Tibial nerve (tissue), 4 donors: ENCODE data around the gene TOMM70. TPM values are rescaled to one million over a fixed set of nuclear protein-coding genes. Genes with fewer than 3 reads are reported as not detected.

Source experiments
- DNase-seq, 2 donors: peaks; one replicate each; pipeline ENCODE4 v3.0.0-alpha.2; 2019; ENCODE audit warnings: low spot score in 2 of 2
- H3K27ac ChIP-seq, 4 donors: fragments of 200-600 bp; sonication (generic) in 3 of 4; one replicate each; pipeline ENCODE4 v1.5.1; 2017 to 2019; ENCODE audit warnings: mild to moderate bottlenecking in 1 of 4
- H3K27me3 ChIP-seq, 2 donors: fragments of 200-600 bp; sonication (generic) in 1 of 2; one replicate each; pipeline versions ENCODE4 v1.5.1 to v1.6.0; 2017 to 2019
- H3K36me3 ChIP-seq, 3 donors: fragments of 200-600 bp; sonication (generic); one replicate each; pipeline ENCODE4 v1.5.1; 2018 to 2019
- H3K4me1 ChIP-seq, 4 donors: fragments of 200-600 bp; sonication (generic) in 3 of 4; one replicate each; pipeline ENCODE4 v1.5.1; 2017 to 2019
- H3K4me3 ChIP-seq, 4 donors: fragments of 200-600 bp; sonication (generic) in 3 of 4; one replicate each; pipeline ENCODE4 v1.5.1; 2017 to 2019; ENCODE audit warnings: mild to moderate bottlenecking in 1 of 4, moderate library complexity in 1 of 4
- H3K9me3 ChIP-seq, 4 donors: fragments of 200-600 bp; sonication (generic) in 3 of 4; one replicate each; pipeline ENCODE4 v1.5.1; 2017 to 2019
- EP300 ChIP-seq, 2 donors: sonication (generic); formaldehyde crosslinking; IDR thresholded peaks; one replicate each; pipeline ENCODE4 v1.6.1; 2017; ENCODE audit warnings: antibody characterized with exemption in 2 of 2, mild to moderate bottlenecking in 1 of 2
- POLR2A ChIP-seq, 2 donors: fragments of 450-650 bp; IDR thresholded peaks; one replicate each; pipeline ENCODE4 v1.6.1; 2017; ENCODE audit warnings: antibody characterized with exemption in 2 of 2, mild to moderate bottlenecking in 2 of 2, moderate library complexity in 2 of 2
- WGBS, 2 donors: methylation state at CpG; one replicate each; pipeline ENCODE4 v1.1.5; 2018; 5-methylcytosine and 5-hydroxymethylcytosine counted together
- total RNA-seq, 4 donors: library from RNA; depleted of rRNA; stranded (reverse); fragments of >200 nt; gene quantifications; one replicate each; pipeline ENCODE4 v1.1.0, GENCODE V29; 2016
- TF ChIP-seq, protein P1 (sequence below), 5 experiments: fragments of 200-600 bp in 3 of 5; fragments of 450-650 bp in 2 of 5; sonication (generic) in 3 of 5; IDR thresholded peaks; one replicate each; pipeline ENCODE4 v1.5.1; 2016 to 2019; ENCODE audit warnings: antibody characterized with exemption in 5 of 5, mild to moderate bottlenecking in 3 of 5, moderate library complexity in 2 of 5

Gene TOMM70
- total RNA-seq, 4 donors from 2014 or later = 32.7 to 42.6 (median 38.7) TPM

DNA sequence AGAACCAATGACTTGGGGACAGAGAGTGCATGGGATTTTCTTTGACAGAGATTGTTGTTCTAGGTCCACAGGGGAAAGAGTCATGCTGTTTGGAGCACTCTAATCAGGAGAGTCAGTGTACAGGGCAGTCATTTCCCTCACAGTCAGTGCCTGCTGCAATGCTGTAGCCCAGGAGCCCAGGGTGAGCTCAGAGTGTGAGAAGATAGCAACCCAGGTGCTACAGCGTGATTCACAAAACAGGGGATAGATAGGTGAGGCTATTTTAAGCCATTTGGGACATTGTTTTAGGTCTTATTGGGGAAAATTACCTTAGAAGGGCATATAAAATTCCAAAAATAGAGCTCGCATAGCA is 37.7 kb upstream of the TOMM70 start:
- no peaks in the 10 kb centered on the region for H3K27me3 ChIP-seq
- H3K27ac ChIP-seq = no peak overlapping the region
- H3K36me3 ChIP-seq = no peaks in the 10 kb centered on the region
- H3K9me3 ChIP-seq = peaks cover 0 to 4% (median 2%) of the 10 kb centered on the region in 4 donors
- 91 to 97% methylated on average over 2 of the region's 2 CpGs for WGBS, 2 donors
- TF ChIP-seq EP300 (IDR thresholded peaks at IDR 0.05) (no peak), POLR2A (IDR thresholded peaks at IDR 0.05) (no peak)
- TF ChIP-seq, protein P1, sequence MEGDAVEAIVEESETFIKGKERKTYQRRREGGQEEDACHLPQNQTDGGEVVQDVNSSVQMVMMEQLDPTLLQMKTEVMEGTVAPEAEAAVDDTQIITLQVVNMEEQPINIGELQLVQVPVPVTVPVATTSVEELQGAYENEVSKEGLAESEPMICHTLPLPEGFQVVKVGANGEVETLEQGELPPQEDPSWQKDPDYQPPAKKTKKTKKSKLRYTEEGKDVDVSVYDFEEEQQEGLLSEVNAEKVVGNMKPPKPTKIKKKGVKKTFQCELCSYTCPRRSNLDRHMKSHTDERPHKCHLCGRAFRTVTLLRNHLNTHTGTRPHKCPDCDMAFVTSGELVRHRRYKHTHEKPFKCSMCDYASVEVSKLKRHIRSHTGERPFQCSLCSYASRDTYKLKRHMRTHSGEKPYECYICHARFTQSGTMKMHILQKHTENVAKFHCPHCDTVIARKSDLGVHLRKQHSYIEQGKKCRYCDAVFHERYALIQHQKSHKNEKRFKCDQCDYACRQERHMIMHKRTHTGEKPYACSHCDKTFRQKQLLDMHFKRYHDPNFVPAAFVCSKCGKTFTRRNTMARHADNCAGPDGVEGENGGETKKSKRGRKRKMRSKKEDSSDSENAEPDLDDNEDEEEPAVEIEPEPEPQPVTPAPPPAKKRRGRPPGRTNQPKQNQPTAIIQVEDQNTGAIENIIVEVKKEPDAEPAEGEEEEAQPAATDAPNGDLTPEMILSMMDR (IDR thresholded peaks at IDR 0.05) = no peak
- no peak for DNase-seq
- no peak overlapping the region for H3K4me3 ChIP-seq
- no peaks in the 10 kb centered on the region for H3K4me1 ChIP-seq

DNA sequence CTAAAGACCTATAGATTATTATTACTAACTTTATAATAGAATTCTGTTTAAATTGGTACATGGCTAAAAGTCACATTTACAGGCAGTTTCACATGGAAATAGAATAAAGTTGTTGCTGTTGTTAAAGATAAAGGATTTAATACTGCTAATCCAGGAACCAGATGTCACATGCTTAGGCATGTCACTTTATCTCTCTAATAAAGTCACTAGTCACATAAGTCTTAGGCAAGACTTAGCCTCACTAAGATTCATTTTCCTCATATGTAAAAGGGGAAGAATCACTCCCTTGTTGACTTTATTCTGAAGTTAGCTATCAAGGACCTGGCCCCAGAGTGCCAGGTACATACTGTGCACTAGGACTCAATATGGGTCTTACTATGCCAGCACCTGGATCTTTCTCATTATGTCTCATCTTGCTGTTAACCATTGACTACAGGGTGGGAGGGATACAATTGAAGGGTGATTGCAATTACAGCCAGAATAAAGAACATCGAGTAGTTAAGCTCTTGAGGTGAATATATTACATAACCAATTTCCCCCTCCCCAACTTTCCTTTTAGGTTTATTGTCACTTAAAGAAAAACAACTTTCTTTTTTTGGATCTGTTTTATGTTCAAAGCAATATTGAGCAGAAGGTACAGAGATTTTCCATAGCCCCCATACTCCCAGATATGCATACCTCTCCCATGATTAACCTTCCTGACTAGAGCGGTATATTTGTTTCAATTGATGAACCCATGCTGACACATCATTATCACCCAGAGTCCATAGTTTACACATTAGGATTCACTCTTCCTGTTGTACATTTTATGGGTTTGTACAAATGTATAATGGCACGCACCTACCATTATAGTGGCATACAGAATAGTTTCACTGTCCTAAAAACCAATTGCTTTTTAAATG is 37.1 kb upstream of the TOMM70 start:
- no peaks in the 10 kb centered on the region for H3K36me3 ChIP-seq
- TF ChIP-seq, protein P1 (IDR thresholded peaks at IDR 0.05) = no peak
- TF ChIP-seq POLR2A (IDR thresholded peaks at IDR 0.05) (no peak), EP300 (IDR thresholded peaks at IDR 0.05) (no peak)
- H3K27ac ChIP-seq = no peak overlapping the region

DNA sequence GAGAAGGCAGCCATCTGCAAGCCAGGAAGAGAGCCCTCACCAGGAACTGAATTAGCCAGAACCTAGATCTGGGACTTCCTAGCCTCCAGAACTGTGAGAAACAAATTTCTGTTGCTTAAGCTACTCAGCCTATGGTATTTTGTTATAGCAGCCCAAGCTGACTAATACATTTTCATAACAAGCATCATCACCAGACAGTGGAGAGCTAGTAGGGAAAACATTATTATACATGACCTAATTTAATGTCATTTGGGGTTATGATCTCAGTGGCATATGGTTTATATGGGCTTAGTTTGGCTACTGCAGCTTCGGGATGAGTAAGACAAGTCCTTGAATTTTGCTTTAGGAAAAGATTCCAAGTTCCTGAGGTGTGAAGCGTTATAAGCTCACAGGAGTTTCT is 36.1 kb upstream of the TOMM70 start:
- H3K36me3 ChIP-seq = no peaks in the 10 kb centered on the region
- WGBS, 2 donors = 93 to 97% methylated on average over 2 of the region's 2 CpGs
- H3K9me3 ChIP-seq = peaks cover 0 to 4% (median 2%) of the 10 kb centered on the region in 4 donors
- no peak overlapping the region for H3K4me3 ChIP-seq
- no peak for DNase-seq
- TF ChIP-seq POLR2A (IDR thresholded peaks at IDR 0.05) (no peak), EP300 (IDR thresholded peaks at IDR 0.05) (no peak)
- TF ChIP-seq, protein P1 (IDR thresholded peaks at IDR 0.05) = no peak
- H3K27me3 ChIP-seq = no peaks in the 10 kb centered on the region
- no peaks in the 10 kb centered on the region for H3K4me1 ChIP-seq
- no peak overlapping the region for H3K27ac ChIP-seq

More for the DNA sequence above, 37.1 kb upstream of the TOMM70 start:
- WGBS, 2 donors = 84 to 92% methylated on average over 3 of the region's 3 CpGs
- Histone ChIP-seq H3K4me1 (no peaks in the 10 kb centered on the region), H3K27me3 (no peaks in the 10 kb centered on the region), H3K4me3 (no peak overlapping the region), H3K9me3 (peaks cover 0 to 4% (median 2%) of the 10 kb centered on the region in 4 donors)
- DNase-seq = no peak

DNA sequence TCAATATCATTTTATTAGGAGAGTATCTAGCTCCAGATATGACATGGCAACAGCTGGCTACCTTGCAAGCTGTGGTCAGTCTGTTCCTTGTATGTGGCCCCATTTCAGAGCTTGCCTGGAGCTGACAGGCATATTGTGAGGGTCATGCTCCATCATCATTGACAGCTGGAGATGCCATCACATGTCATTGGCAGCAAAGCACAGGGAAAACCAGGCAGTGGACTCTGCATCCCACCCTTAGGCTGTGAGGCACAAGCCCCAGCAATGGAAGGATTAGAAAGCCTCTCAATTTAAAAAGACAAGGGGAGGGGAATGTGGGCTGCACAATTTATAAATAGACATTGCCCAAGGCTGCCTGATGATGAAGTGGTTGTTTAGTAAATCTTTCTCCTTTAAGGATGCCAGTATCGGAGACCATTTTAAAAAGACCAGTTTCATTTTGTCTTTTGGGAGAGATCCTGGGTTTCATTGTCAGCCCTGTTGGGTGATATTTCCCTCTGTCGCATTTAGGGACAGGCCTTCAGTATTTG is 28.4 kb upstream of the TOMM70 start:
- Histone ChIP-seq H3K4me1 (peaks cover 0 to 5% (median 0%) of the 10 kb centered on the region in 4 donors), H3K27me3 (no peaks in the 10 kb centered on the region), H3K36me3 (no peaks in the 10 kb centered on the region), H3K4me3 (no peak overlapping the region), H3K9me3 (peaks cover 0 to 2% (median 0%) of the 10 kb centered on the region in 4 donors), H3K27ac (no peak overlapping the region)
- TF ChIP-seq, protein P1 (IDR thresholded peaks at IDR 0.05) = no peak
- no peak for TF ChIP-seq EP300 (IDR thresholded peaks at IDR 0.05)
- TF ChIP-seq POLR2A (IDR thresholded peaks at IDR 0.05) = no peak
- DNase-seq = no peak
- 78 to 82% methylated on average over 2 of the region's 2 CpGs for WGBS, 2 donors

DNA sequence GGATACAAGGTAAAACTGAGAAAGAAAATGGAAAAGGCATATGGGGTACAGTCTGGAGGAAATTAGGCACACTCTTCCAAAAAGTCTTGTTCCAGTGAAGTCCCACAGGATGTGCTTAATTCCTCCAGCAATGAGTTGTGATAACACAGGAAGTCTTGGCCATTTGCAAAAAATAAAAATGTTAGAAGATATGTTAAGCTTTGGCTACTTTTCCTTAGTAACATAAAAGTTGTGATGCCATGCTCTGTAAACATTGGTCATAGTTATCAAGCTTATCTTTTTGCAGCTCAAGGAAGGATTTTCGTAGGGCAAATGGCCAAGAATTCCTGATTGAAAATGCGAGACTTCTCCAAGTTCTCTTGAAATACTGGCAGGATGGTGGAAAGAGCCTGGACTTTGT is 26.8 kb upstream of the TOMM70 start:
- Histone ChIP-seq H3K27ac (no peak overlapping the region), H3K4me3 (no peak overlapping the region), H3K4me1 (peaks cover 0 to 5% (median 0%) of the 10 kb centered on the region in 4 donors), H3K9me3 (no peaks in the 10 kb centered on the region), H3K27me3 (no peaks in the 10 kb centered on the region), H3K36me3 (no peaks in the 10 kb centered on the region)
- TF ChIP-seq EP300 (IDR thresholded peaks at IDR 0.05) (no peak), POLR2A (IDR thresholded peaks at IDR 0.05) (no peak)
- TF ChIP-seq, protein P1 (IDR thresholded peaks at IDR 0.05) = no peak
- 55 to 65% methylated on average over 2 of the region's 2 CpGs for WGBS, 2 donors
- DNase-seq = no peak
